ENCODE results near the gene SMNDC1.

DNA sequence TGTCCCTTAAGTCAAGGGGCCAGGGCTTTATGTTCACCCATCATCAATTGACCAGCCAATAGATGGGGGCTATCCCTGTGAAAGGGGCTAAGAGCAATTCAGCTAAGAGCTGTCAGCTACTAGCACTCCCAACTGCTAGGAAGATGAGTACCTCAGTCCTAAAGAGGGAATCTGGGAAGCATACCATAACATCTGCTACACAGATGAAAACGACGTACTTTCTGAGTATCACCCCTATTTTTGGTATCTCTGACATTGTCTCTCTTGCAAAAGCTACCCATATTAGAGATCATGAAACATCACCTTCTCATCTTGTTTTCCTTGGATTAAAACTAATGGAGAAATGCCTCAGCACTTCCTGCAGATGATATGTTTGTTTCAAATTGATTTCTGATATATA is 7.5 kb upstream of the SMNDC1 start:
- TF ChIP-seq, protein P1, sequence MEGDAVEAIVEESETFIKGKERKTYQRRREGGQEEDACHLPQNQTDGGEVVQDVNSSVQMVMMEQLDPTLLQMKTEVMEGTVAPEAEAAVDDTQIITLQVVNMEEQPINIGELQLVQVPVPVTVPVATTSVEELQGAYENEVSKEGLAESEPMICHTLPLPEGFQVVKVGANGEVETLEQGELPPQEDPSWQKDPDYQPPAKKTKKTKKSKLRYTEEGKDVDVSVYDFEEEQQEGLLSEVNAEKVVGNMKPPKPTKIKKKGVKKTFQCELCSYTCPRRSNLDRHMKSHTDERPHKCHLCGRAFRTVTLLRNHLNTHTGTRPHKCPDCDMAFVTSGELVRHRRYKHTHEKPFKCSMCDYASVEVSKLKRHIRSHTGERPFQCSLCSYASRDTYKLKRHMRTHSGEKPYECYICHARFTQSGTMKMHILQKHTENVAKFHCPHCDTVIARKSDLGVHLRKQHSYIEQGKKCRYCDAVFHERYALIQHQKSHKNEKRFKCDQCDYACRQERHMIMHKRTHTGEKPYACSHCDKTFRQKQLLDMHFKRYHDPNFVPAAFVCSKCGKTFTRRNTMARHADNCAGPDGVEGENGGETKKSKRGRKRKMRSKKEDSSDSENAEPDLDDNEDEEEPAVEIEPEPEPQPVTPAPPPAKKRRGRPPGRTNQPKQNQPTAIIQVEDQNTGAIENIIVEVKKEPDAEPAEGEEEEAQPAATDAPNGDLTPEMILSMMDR (IDR thresholded peaks at IDR 0.05), result no peak
- TF ChIP-seq POLR2A (IDR thresholded peaks at IDR 0.05), result no peak

All from heart left ventricle (tissue), 13 donors.